KMS-11 (cell line): ENCODE results near the gene VAC14.

Experiments
- H2AFZ ChIP-seq: fragments of 200-600 bp; sonication (generic); 2 replicates; pipeline ENCODE4 v1.6.1; 2016; ENCODE audit warnings: antibody characterized with exemption, mixed run types, low read depth
- H3K27ac ChIP-seq: fragments of 200-600 bp; sonication (generic); 2 replicates; pipeline ENCODE4 v1.6.1; 2016; ENCODE audit warnings: mild to moderate bottlenecking, mixed run types
- H3K27me3 ChIP-seq: fragments of 200-600 bp; sonication (generic); 2 replicates; pipeline ENCODE4 v1.6.1; 2017; ENCODE audit warnings: mild to moderate bottlenecking, low read depth, mixed run types, moderate library complexity; ENCODE audit not compliant: insufficient read depth
- H3K36me3 ChIP-seq: fragments of 200-600 bp; sonication (generic); 2 replicates; pipeline ENCODE4 v1.6.1; 2017; ENCODE audit warnings: mild to moderate bottlenecking, mixed run types; ENCODE audit not compliant: insufficient read depth
- H3K4me1 ChIP-seq: fragments of 200-600 bp; sonication (generic); 2 replicates; pipeline ENCODE4 v1.6.1; 2016; ENCODE audit warnings: mild to moderate bottlenecking, low read depth, mixed run types; ENCODE audit not compliant: poor library complexity, severe bottlenecking
- H3K4me2 ChIP-seq: fragments of 200-600 bp; sonication (generic); 2 replicates; pipeline ENCODE4 v1.7.0; 2016; ENCODE audit warnings: mild to moderate bottlenecking, mixed run types
- H3K4me3 ChIP-seq: fragments of 200-600 bp; sonication (generic); IDR thresholded peaks from 2 replicates; pipeline ENCODE4 v1.6.1; 2017; ENCODE audit warnings: low read depth, low read length, mixed read lengths; ENCODE audit not compliant: insufficient read depth
- H3K79me2 ChIP-seq: fragments of 200-600 bp; sonication (generic); 2 replicates; pipeline ENCODE4 v1.6.1; 2016; ENCODE audit warnings: low read depth, mixed run types; ENCODE audit not compliant: insufficient read depth
- H3K9ac ChIP-seq: fragments of 200-600 bp; sonication (generic); 2 replicates; pipeline ENCODE4 v1.6.1; 2016; ENCODE audit warnings: mild to moderate bottlenecking, mixed run types
- H4K20me1 ChIP-seq: fragments of 200-600 bp; sonication (generic); 2 replicates; pipeline ENCODE4 v1.6.1; 2016; ENCODE audit warnings: mild to moderate bottlenecking, mixed run types; ENCODE audit not compliant: insufficient read depth
- CTCF ChIP-seq: fragments of 200-600 bp; sonication (generic); conservative IDR thresholded peaks from 2 replicates; pipeline ENCODE4 v1.6.1; 2017; ENCODE audit warnings: low read depth, mild to moderate bottlenecking, antibody characterized with exemption, low read length, moderate library complexity, mixed read lengths

The VAC14 gene

GRCh38 chr16:70649300-70649699 lies 151.7 kb downstream of the VAC14 start:
- no peak for TF ChIP-seq CTCF
- H2AFZ ChIP-seq = no peak overlapping the region
- no peaks in the 10 kb centered on the region for H3K27me3 ChIP-seq
- H3K36me3 ChIP-seq = no peaks in the 10 kb centered on the region
- H4K20me1 ChIP-seq = no peaks in the 10 kb centered on the region
- peaks cover 8% of the 10 kb centered on the region for H3K4me1 ChIP-seq
- H3K9ac ChIP-seq = no peak overlapping the region
- no peak overlapping the region for H3K4me3 ChIP-seq
- no peak overlapping the region for H3K4me2 ChIP-seq
- no peaks in the 10 kb centered on the region for H3K79me2 ChIP-seq
- H3K27ac ChIP-seq = no peak overlapping the region

DNA sequence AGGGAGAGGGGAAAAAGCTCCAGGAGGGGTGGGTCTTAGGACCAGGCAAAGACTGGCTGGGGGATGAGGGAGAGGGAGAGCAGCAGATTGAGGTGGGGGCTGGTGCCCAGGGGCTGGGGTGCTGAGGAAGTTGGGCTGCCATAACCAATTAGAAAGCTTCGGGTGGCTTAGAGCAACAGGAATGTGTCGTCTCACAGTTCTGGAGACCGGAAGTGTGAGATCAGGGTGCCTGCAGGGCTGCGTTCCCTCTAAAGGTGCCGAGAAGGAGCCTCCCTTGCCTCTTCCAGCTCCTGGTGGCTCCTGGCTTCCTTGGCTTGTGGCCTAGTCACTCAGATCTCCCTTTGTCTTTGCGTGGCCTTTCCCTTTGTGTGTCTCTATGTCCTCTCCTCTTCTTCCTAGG lies 152.4 kb downstream of the VAC14 start:
- H3K4me3 ChIP-seq = no peak overlapping the region
- no peak overlapping the region for H3K9ac ChIP-seq
- no peaks in the 10 kb centered on the region for H3K36me3 ChIP-seq
- no peaks in the 10 kb centered on the region for H3K79me2 ChIP-seq
- H3K27me3 ChIP-seq = no peaks in the 10 kb centered on the region
- H2AFZ ChIP-seq = no peak overlapping the region
- no peaks in the 10 kb centered on the region for H4K20me1 ChIP-seq
- no peak overlapping the region for H3K27ac ChIP-seq
- TF ChIP-seq CTCF = no peak
- H3K4me1 ChIP-seq = peaks cover 2% of the 10 kb centered on the region
- H3K4me2 ChIP-seq = no peak overlapping the region

GRCh38 chr16:70647441-70648359 lies 153.3 kb downstream of the VAC14 start:
- no peaks in the 10 kb centered on the region for H3K4me1 ChIP-seq
- H3K9ac ChIP-seq = no peak overlapping the region
- H3K36me3 ChIP-seq = no peaks in the 10 kb centered on the region
- H2AFZ ChIP-seq = no peak overlapping the region
- no peak overlapping the region for H3K27ac ChIP-seq
- H3K79me2 ChIP-seq = no peaks in the 10 kb centered on the region
- no peaks in the 10 kb centered on the region for H4K20me1 ChIP-seq
- no peak overlapping the region for H3K4me3 ChIP-seq
- no peaks in the 10 kb centered on the region for H3K27me3 ChIP-seq
- no peak overlapping the region for H3K4me2 ChIP-seq
- TF ChIP-seq CTCF = no peak

GRCh38 chr16:70646260-70647241 lies 154.4 kb downstream of the VAC14 start, which contains the start of gene IL34:
Gene IL34, plus strand, starts transcription at chr16:70646559. Its CDS starts 389 bp downstream, at chr16:70646948.
- H3K79me2 ChIP-seq = no peaks in the 10 kb centered on the region
- H3K9ac ChIP-seq = no peak within 1 kb of the TSS
- H3K36me3 ChIP-seq = no peaks in the 10 kb centered on the region
- H3K27ac ChIP-seq = no peak within 1 kb of the TSS
- H4K20me1 ChIP-seq = no peaks in the 10 kb centered on the region
- H3K27me3 ChIP-seq = no peaks in the 10 kb centered on the region
- no peak within 1 kb of the TSS for H3K4me3 ChIP-seq
- no peak within 1 kb of the TSS for H2AFZ ChIP-seq
- no peak within 1 kb of the TSS for H3K4me2 ChIP-seq
- TF ChIP-seq CTCF = no peak
- H3K4me1 ChIP-seq = no peaks in the 10 kb centered on the region
